SK-N-SH (cell line): ENCODE measurements around the gene UBALD1. TPM values are rescaled to one million over a fixed set of nuclear protein-coding genes. Genes with fewer than 3 reads are reported as not detected.

Experiments
- CTCF ChIA-PET: fragments of 300-600, 350-600 bp; formaldehyde crosslinking; extraction: SDS; loops from one replicate; lab custom pipeline; 2021; lab: Yijun Ruan, JAX
- POLR2A ChIA-PET: fragments of 350-600 bp; sonication (Branson Sonifier 250); formaldehyde crosslinking; extraction: SDS; loops from one replicate; lab custom pipeline; 2020; ENCODE audit warnings: antibody characterized with exemption, inconsistent platforms; lab: Yijun Ruan, JAX
- DNase-seq: peaks from one replicate; pipeline ENCODE4 v3.0.0; 2012
- H2AFZ ChIP-seq: fragments of 200-600 bp; sonication (generic); 2 replicates; pipeline ENCODE4 v1.8.1; 2016; ENCODE audit warnings: antibody characterized with exemption, mild to moderate bottlenecking, low read depth
- H3F3A ChIP-seq: fragments of 200-600 bp; sonication (generic); replicated peaks from 2 replicates; pipeline ENCODE3; 2016; ENCODE audit warnings: antibody characterized with exemption, mild to moderate bottlenecking; ENCODE audit not compliant: insufficient read depth
- H3K27ac ChIP-seq, 2 experiments: fragments of 200-500 bp in 1 of 2; fragments of 200-600 bp in 1 of 2; sonication (Bioruptor generic) in 1 of 2; sonication (generic), shearing (Covaris generic) in 1 of 2; 2 replicates each; pipeline versions ENCODE4 v1.5.1 to v1.6.1; 2014 to 2016; ENCODE audit warnings: low read depth in 2 of 2, inconsistent platforms in 1 of 2, low read length in 1 of 2, mild to moderate bottlenecking in 1 of 2, mixed read lengths in 1 of 2
- H3K27me3 ChIP-seq: fragments of 200-600 bp; sonication (generic), shearing (Covaris generic); 2 replicates; pipeline ENCODE4 v1.6.1; 2016; ENCODE audit warnings: mixed run types; ENCODE audit not compliant: insufficient read depth
- H3K36me3 ChIP-seq, 2 experiments: fragments of 200-500 bp in 1 of 2; fragments of 200-600 bp in 1 of 2; sonication (Bioruptor generic) in 1 of 2; sonication (generic) in 1 of 2; replicated peaks in 1 of 2; 2 replicates each; pipeline versions ENCODE3 to v1.5.1; 2014 to 2016; ENCODE audit warnings: low read length in 1 of 2, mild to moderate bottlenecking in 1 of 2; ENCODE audit not compliant: insufficient read depth in 2 of 2, control insufficient read depth in 1 of 2
- H3K4me1 ChIP-seq, 2 experiments: fragments of 200-500 bp in 1 of 2; fragments of 200-600 bp in 1 of 2; sonication (Bioruptor generic) in 1 of 2; sonication (generic), shearing (Covaris generic) in 1 of 2; 2 replicates each; pipeline versions ENCODE4 v1.5.1 to v1.6.1; 2014 to 2016; ENCODE audit warnings: low read depth in 1 of 2, low read length in 1 of 2, mixed run types in 1 of 2; ENCODE audit not compliant: insufficient read depth in 2 of 2, control insufficient read depth in 1 of 2
- H3K4me2 ChIP-seq: fragments of 200-600 bp; sonication (generic), shearing (Covaris generic); 2 replicates; pipeline ENCODE4 v1.6.1; 2017; ENCODE audit warnings: mixed run types
- H3K4me3 ChIP-seq, 2 experiments: fragments of 200-500 bp in 1 of 2; fragments of 200-600 bp in 1 of 2; sonication (Bioruptor generic) in 1 of 2; sonication (generic), shearing (Covaris generic) in 1 of 2; 2 replicates each; pipeline versions ENCODE4 v1.5.1 to v1.8.1; 2014 to 2016; ENCODE audit warnings: low read depth in 2 of 2, inconsistent platforms in 1 of 2, low read length in 1 of 2, mild to moderate bottlenecking in 1 of 2, mixed read lengths in 1 of 2, moderate library complexity in 1 of 2
- H3K79me2 ChIP-seq: fragments of 200-600 bp; sonication (generic); 2 replicates; pipeline ENCODE4 v1.8.1; 2017; ENCODE audit warnings: mild to moderate bottlenecking; ENCODE audit not compliant: insufficient read depth
- H3K9ac ChIP-seq: fragments of 200-600 bp; sonication (generic); 2 replicates; pipeline ENCODE4 v1.6.1; 2017; ENCODE audit warnings: mixed run types
- H3K9me2 ChIP-seq: fragments of 200-600 bp; sonication (generic); 2 replicates; pipeline ENCODE4 v1.6.1; 2017; ENCODE audit warnings: mixed run types
- H3K9me3 ChIP-seq: fragments of 200-600 bp; sonication (generic); 2 replicates; pipeline ENCODE4 v1.6.1; 2017; ENCODE audit warnings: mixed run types, mild to moderate bottlenecking, moderate library complexity
- H4K20me1 ChIP-seq: fragments of 200-600 bp; sonication (generic); 2 replicates; pipeline ENCODE4 v1.6.1; 2017; ENCODE audit warnings: mild to moderate bottlenecking, mixed run types; ENCODE audit not compliant: insufficient read depth
- CHD2 ChIP-seq: fragments of 150-350 bp; IDR thresholded peaks from 2 replicates; pipeline ENCODE4 v1.6.1; 2018; ENCODE audit warnings: low read length; ENCODE audit not compliant: partially characterized antibody
- CTCF ChIP-seq: fragments of 200-600 bp; sonication (generic); IDR thresholded peaks from 2 replicates; pipeline ENCODE4 v1.6.1; 2017; ENCODE audit warnings: antibody characterized with exemption, mild to moderate bottlenecking, moderate library complexity
- ELF1 ChIP-seq: IDR thresholded peaks from 2 replicates; pipeline ENCODE4 v1.4.0; 2012
- FOSL2 ChIP-seq: IDR thresholded peaks from 2 replicates; pipeline ENCODE4 v1.4.0; 2012; ENCODE audit warnings: low read depth, mild to moderate bottlenecking, moderate library complexity, borderline replicate concordance
- FOXM1 ChIP-seq: IDR thresholded peaks from 2 replicates; pipeline ENCODE4 v1.4.0; 2012; ENCODE audit warnings: low read depth, mild to moderate bottlenecking
- GABPA ChIP-seq: IDR thresholded peaks from 2 replicates; pipeline ENCODE4 v1.4.0; 2012; ENCODE audit warnings: low read depth, mild to moderate bottlenecking
- JUND ChIP-seq: IDR thresholded peaks from 2 replicates; pipeline ENCODE4 v1.4.0; 2012
- MEF2A ChIP-seq: IDR thresholded peaks from 2 replicates; pipeline ENCODE4 v1.4.0; 2012; ENCODE audit warnings: low read depth, borderline replicate concordance
- MXI1 ChIP-seq: IDR thresholded peaks from 2 replicates; pipeline ENCODE4 v1.6.1; 2012; ENCODE audit warnings: mild to moderate bottlenecking, low read depth, low read length, improper control_type of control experiment
- NFIC ChIP-seq: IDR thresholded peaks from 2 replicates; pipeline ENCODE4 v1.4.0; 2012; ENCODE audit warnings: borderline replicate concordance
- RCOR1 ChIP-seq: fragments of 150-350 bp; IDR thresholded peaks from 2 replicates; pipeline ENCODE4 v1.6.1; 2017; ENCODE audit warnings: antibody characterized with exemption, low read length
- REST ChIP-seq: IDR thresholded peaks from 2 replicates; pipeline ENCODE4 v1.6.1; 2012; ENCODE audit warnings: mild to moderate bottlenecking, low read depth, low read length, moderate library complexity
- RXRA ChIP-seq: IDR thresholded peaks from 2 replicates; pipeline ENCODE4 v1.4.0; 2012; ENCODE audit warnings: low read depth, mild to moderate bottlenecking, borderline replicate concordance
- SIN3A ChIP-seq: IDR thresholded peaks from 2 replicates; pipeline ENCODE4 v1.6.1; 2012; ENCODE audit warnings: low read depth, mild to moderate bottlenecking, low read length, moderate library complexity, borderline replicate concordance
- TAF1 ChIP-seq: IDR thresholded peaks from 2 replicates; pipeline ENCODE4 v1.6.1; 2012; ENCODE audit warnings: low read depth, mild to moderate bottlenecking, low read length, moderate library complexity, borderline replicate concordance
- TCF12 ChIP-seq: IDR thresholded peaks from 2 replicates; pipeline ENCODE4 v1.4.0; 2012
- USF1 ChIP-seq: IDR thresholded peaks from 2 replicates; pipeline ENCODE4 v1.4.0; 2012; ENCODE audit warnings: low read depth, borderline replicate concordance
- WGBS: methylation state at CpG from one replicate; pipeline ENCODE4 v1.1.6; 2017; ENCODE audit warnings: low lambda C conversion rate; 5-methylcytosine and 5-hydroxymethylcytosine counted together
- polyA plus RNA-seq, 3 experiments: library from polyadenylated mRNA; depleted of rRNA; stranded (reverse); fragments of >200 nt; gene quantifications; 2 replicates each; pipeline ENCODE4 v1.2.3, GENCODE V29; 2012

The UBALD1 gene
- polyA plus RNA-seq, 1 of the 3 experiments (the other 2 are of a cell fraction): 16.7 TPM

- DNase-seq: no peak
- Histone ChIP-seq H3K9me3 (no peaks in the 10 kb centered on the region), H3K79me2 (peaks cover 3% of the 10 kb centered on the region), H3K27ac (no peak overlapping the region), H3F3A (no peaks in the 10 kb centered on the region), H2AFZ (no peak overlapping the region), H3K36me3 (peaks cover 7 to 41% of the 10 kb centered on the region in 2 experiments), H3K4me3 (no peak overlapping the region), H3K27me3 (no peaks in the 10 kb centered on the region), H3K9me2 (no peaks in the 10 kb centered on the region), H3K4me1 (no peaks in the 10 kb centered on the region), H3K4me2 (no peak overlapping the region), H4K20me1 (peaks cover 4% of the 10 kb centered on the region; the same call in 1 of the 2 replicates), H3K9ac (no peak overlapping the region)
- 96% methylated on average over 9 of the region's 25 CpGs for WGBS
- CTCF ChIA-PET: interaction anchor here (0.9 kb wide), 1 partner anchor 71 kb away, joined by 4 read pairs; no protein-coding TSS in a partner anchor
- TF ChIP-seq CHD2 (no peak), FOSL2 (no peak), FOXM1 (no peak), REST (no peak), TCF12 (no peak), RXRA (no peak), RCOR1 (no peak), TAF1 (no peak), JUND (no peak), CTCF (no peak), NFIC (no peak), MXI1 (no peak), USF1 (no peak), GABPA (no peak), MEF2A (no peak), ELF1 (no peak), SIN3A (no peak)
- POLR2A ChIA-PET: no interaction called here
Observed at GRCh38 chr16:4656695-4657686, 42.3 kb upstream of the UBALD1 start.
